Stomach (tissue), 4 donors: Measurements from ENCODE around the gene CLPX.

ENCODE experiments used
- EP300 ChIP-seq: sonication (generic); formaldehyde crosslinking; IDR thresholded peaks from one replicate; pipeline ENCODE4 v1.6.1; 2017; ENCODE audit warnings: antibody characterized with exemption
- POLR2A ChIP-seq, 4 donors: fragments of 450-650 bp; IDR thresholded peaks; one replicate each; pipeline ENCODE4 v1.6.1; 2016; ENCODE audit warnings: antibody characterized with exemption in 4 of 4, control low read depth in 2 of 4, mild to moderate bottlenecking in 1 of 4, moderate library complexity in 1 of 4
- POLR2AphosphoS5 ChIP-seq, 3 donors: sonication (generic); formaldehyde crosslinking; IDR thresholded peaks; one replicate each; pipeline ENCODE4 v1.6.1; 2016; ENCODE audit warnings: antibody characterized with exemption in 3 of 3
- TF ChIP-seq, protein P1 (sequence below), 7 experiments: fragments of 450-650 bp in 4 of 7; fragments of 200-600 bp in 3 of 7; sonication (generic) in 3 of 7; IDR thresholded peaks; one replicate each; pipeline ENCODE4 v1.5.1; 2016 to 2019; ENCODE audit warnings: antibody characterized with exemption in 7 of 7, control low read depth in 2 of 7, mild to moderate bottlenecking in 1 of 7

DNA sequence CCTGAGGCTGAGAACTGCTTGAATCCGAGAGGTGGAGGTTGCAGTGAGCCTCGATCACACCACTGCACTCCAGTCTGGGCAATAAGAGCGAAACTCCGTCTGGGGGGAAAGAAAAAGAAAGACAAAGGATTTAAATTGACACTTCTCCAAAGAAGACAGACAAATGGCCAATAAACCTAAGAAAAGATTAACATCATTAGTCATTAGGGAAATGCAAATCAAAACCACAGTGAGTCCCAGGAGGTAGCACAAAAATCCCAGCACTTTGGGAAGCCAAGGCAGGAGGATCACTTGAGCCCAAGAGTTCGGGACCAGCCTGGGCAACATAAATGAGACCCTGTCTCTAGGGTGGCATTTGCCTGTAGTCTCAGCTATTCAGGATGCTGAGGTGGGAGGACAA is 12.6 kb downstream of the CLPX start:
- TF ChIP-seq, protein P1, sequence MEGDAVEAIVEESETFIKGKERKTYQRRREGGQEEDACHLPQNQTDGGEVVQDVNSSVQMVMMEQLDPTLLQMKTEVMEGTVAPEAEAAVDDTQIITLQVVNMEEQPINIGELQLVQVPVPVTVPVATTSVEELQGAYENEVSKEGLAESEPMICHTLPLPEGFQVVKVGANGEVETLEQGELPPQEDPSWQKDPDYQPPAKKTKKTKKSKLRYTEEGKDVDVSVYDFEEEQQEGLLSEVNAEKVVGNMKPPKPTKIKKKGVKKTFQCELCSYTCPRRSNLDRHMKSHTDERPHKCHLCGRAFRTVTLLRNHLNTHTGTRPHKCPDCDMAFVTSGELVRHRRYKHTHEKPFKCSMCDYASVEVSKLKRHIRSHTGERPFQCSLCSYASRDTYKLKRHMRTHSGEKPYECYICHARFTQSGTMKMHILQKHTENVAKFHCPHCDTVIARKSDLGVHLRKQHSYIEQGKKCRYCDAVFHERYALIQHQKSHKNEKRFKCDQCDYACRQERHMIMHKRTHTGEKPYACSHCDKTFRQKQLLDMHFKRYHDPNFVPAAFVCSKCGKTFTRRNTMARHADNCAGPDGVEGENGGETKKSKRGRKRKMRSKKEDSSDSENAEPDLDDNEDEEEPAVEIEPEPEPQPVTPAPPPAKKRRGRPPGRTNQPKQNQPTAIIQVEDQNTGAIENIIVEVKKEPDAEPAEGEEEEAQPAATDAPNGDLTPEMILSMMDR (IDR thresholded peaks at IDR 0.05), result no peak
- TF ChIP-seq POLR2A (IDR thresholded peaks at IDR 0.05) (no peak), EP300 (no peak), POLR2AphosphoS5 (IDR thresholded peaks at IDR 0.05) (no peak)
